HCT116 (cell line): ENCODE data around the gene MAPK10. TPM values are rescaled to one million over a fixed set of nuclear protein-coding genes. Genes with fewer than 3 reads are reported as not detected.

ENCODE experiments used
- ATAC-seq: fragments of 200-7000 bp; cut with Tn5 transposase; 2 replicates; pipeline ENCODE4 v1.9.1; 2020; ENCODE audit warnings: mild to moderate bottlenecking, moderate library complexity
- BruUV-seq: library from RNA; stranded (reverse); fragments of 400-500 nt; replicated peaks from 2 replicates; lab custom pipeline; 2021; lab: Mats Ljungman, UMichigan
- CTCF ChIA-PET: fragments of 300-600 bp; sonication (Branson Sonifier 250); formaldehyde crosslinking; loops from one replicate; lab custom pipeline; 2021; ENCODE audit warnings: antibody characterized with exemption; lab: Charles Lee
- POLR2A ChIA-PET: fragments of 300-600, 350-600 bp; sonication (Branson Sonifier 250); formaldehyde crosslinking; loops from one replicate; lab custom pipeline; 2021; ENCODE audit warnings: antibody characterized with exemption; lab: Charles Lee
- RAD21 ChIA-PET, 2 experiments: fragments of 300-600 bp; sonication (Branson Sonifier 250); formaldehyde crosslinking; loops; one replicate each; lab custom pipeline; 2023; ENCODE audit warnings: low total read pairs in 2 of 2; ENCODE audit not compliant: uncharacterized antibody in 2 of 2, unreplicated experiment in 2 of 2, low non-redundant PET in 1 of 2; lab: Charles Lee
- DNase-seq: peaks from one replicate; pipeline ENCODE4 v3.0.0-alpha.2; 2010; ENCODE audit warnings: low read depth, low spot score
- H2AFZ ChIP-seq: fragments of 200-600 bp; shearing (Covaris generic), sonication (generic); 2 replicates; pipeline ENCODE4 v1.6.1; 2017; ENCODE audit warnings: low read depth, mixed run types, mixed read lengths, antibody characterized with exemption, low read length; ENCODE audit not compliant: poor library complexity, severe bottlenecking
- H3K27ac ChIP-seq: 2 replicates; pipeline ENCODE4 v1.5.1; 2012; ENCODE audit warnings: low read depth, low read length
- H3K27me3 ChIP-seq: fragments of 200-600 bp; sonication (generic); 2 replicates; pipeline ENCODE4 v1.6.1; 2016; ENCODE audit warnings: mixed run types, low read length, mixed read lengths; ENCODE audit not compliant: insufficient read depth
- H3K36me3 ChIP-seq, 2 experiments: fragments of 200-500 bp in 1 of 2; fragments of 200-600 bp in 1 of 2; sonication (Bioruptor generic) in 1 of 2; sonication (generic) in 1 of 2; 2 replicates each; pipeline versions ENCODE4 v1.5.1 to v1.6.1; 2014 to 2016; ENCODE audit warnings: low read length in 2 of 2, inconsistent platforms in 1 of 2, mixed read lengths in 1 of 2, mixed run types in 1 of 2; ENCODE audit not compliant: insufficient read depth in 2 of 2, control insufficient read depth in 1 of 2
- H3K4me1 ChIP-seq, 2 experiments: fragments of 200-600 bp in 1 of 2; sonication (generic) in 1 of 2; 2 replicates each; pipeline versions ENCODE4 v1.5.1 to v1.6.1; 2012 to 2017; ENCODE audit warnings: low read length in 2 of 2, inconsistent platforms in 1 of 2, mild to moderate bottlenecking in 1 of 2, mixed read lengths in 1 of 2, mixed run types in 1 of 2, moderate library complexity in 1 of 2; ENCODE audit not compliant: insufficient read depth in 2 of 2, control insufficient read depth in 1 of 2
- H3K4me2 ChIP-seq: fragments of 200-600 bp; sonication (generic); 2 replicates; pipeline ENCODE4 v1.6.1; 2017; ENCODE audit warnings: mixed run types, low read length, mixed read lengths
- H3K4me3 ChIP-seq, 2 experiments: fragments of 200-600 bp in 1 of 2; sonication (generic) in 1 of 2; replicated peaks in 1 of 2; 2 replicates each; pipeline ENCODE4 v1.5.1; 2011 to 2016; ENCODE audit warnings: low read length in 2 of 2, control low read depth in 1 of 2, low read depth in 1 of 2, mild to moderate bottlenecking in 1 of 2, mixed read lengths in 1 of 2, mixed run types in 1 of 2
- H3K79me2 ChIP-seq: fragments of 200-600 bp; sonication (generic); 2 replicates; pipeline ENCODE4 v1.6.1; 2017; ENCODE audit warnings: mild to moderate bottlenecking, mixed run types, low read length, moderate library complexity, mixed read lengths; ENCODE audit not compliant: insufficient read depth
- H3K9ac ChIP-seq: fragments of 200-600 bp; sonication (generic); 2 replicates; pipeline ENCODE4 v1.6.1; 2016; ENCODE audit warnings: low read length, mixed read lengths
- H3K9me2 ChIP-seq: fragments of 200-600 bp; sonication (generic), shearing (Covaris generic); 2 replicates; pipeline ENCODE4 v1.6.1; 2017; ENCODE audit warnings: mixed run types, mild to moderate bottlenecking, moderate library complexity; ENCODE audit not compliant: insufficient read depth
- H3K9me3 ChIP-seq, 2 experiments: fragments of 200-500 bp in 1 of 2; fragments of 200-600 bp in 1 of 2; sonication (Bioruptor generic) in 1 of 2; sonication (generic) in 1 of 2; 2 replicates each; pipeline ENCODE4 v1.6.1; 2014 to 2017; ENCODE audit warnings: low read length in 2 of 2, mixed read lengths in 2 of 2, inconsistent platforms in 1 of 2, low read depth in 1 of 2, mild to moderate bottlenecking in 1 of 2, mixed run types in 1 of 2, moderate library complexity in 1 of 2; ENCODE audit not compliant: control insufficient read depth in 1 of 2, insufficient read depth in 1 of 2
- H4K20me1 ChIP-seq: fragments of 200-600 bp; sonication (generic), shearing (Covaris generic); 2 replicates; pipeline ENCODE4 v1.6.1; 2017; ENCODE audit warnings: mixed run types, mild to moderate bottlenecking, moderate library complexity; ENCODE audit not compliant: insufficient read depth
- ATF3 ChIP-seq: IDR thresholded peaks from 2 replicates; pipeline ENCODE4 v1.6.1; 2012
- CBX3 ChIP-seq: IDR thresholded peaks from 2 replicates; pipeline ENCODE4 v1.6.1; 2012; ENCODE audit warnings: low read depth
- CEBPB ChIP-seq: IDR thresholded peaks from 2 replicates; pipeline ENCODE4 v1.6.1; 2012; ENCODE audit warnings: low read depth
- CTCF ChIP-seq, 3 experiments: fragments of 200-600 bp in 1 of 3; sonication (generic) in 1 of 3; IDR thresholded peaks in 2 of 3; conservative IDR thresholded peaks in 1 of 3; 2 replicates each; pipeline ENCODE4 v1.5.1; 2012 to 2017; ENCODE audit warnings: low read depth in 2 of 3, low read length in 2 of 3, antibody characterized with exemption in 1 of 3, borderline replicate concordance in 1 of 3, control low read depth in 1 of 3, mild to moderate bottlenecking in 1 of 3, mixed read lengths in 1 of 3, mixed run types in 1 of 3, moderate library complexity in 1 of 3; ENCODE audit not compliant: insufficient read depth in 1 of 3
- EGR1 ChIP-seq: IDR thresholded peaks from 2 replicates; pipeline ENCODE4 v1.6.1; 2012; ENCODE audit warnings: low read depth
- ELF1 ChIP-seq: IDR thresholded peaks from 2 replicates; pipeline ENCODE4 v1.6.1; 2012; ENCODE audit warnings: low read depth, borderline replicate concordance
- EZH2 ChIP-seq: fragments of 200-600 bp; sonication (generic); IDR thresholded peaks from 2 replicates; pipeline ENCODE4 v1.6.1; 2017; ENCODE audit warnings: antibody characterized with exemption, mixed run types
- EZH2phosphoT487 ChIP-seq: fragments of 200-600 bp; IDR thresholded peaks from 2 replicates; pipeline ENCODE4 v1.6.1; 2018; ENCODE audit warnings: antibody characterized with exemption, borderline replicate concordance
- FOSL1 ChIP-seq: IDR thresholded peaks from 2 replicates; pipeline ENCODE4 v1.6.1; 2012; ENCODE audit warnings: low read depth
- JUND ChIP-seq: IDR thresholded peaks from 2 replicates; pipeline ENCODE4 v1.6.1; 2012
- MAX ChIP-seq: IDR thresholded peaks from 2 replicates; pipeline ENCODE4 v1.6.1; 2012
- POLR2A ChIP-seq: IDR thresholded peaks from 2 replicates; pipeline ENCODE4 v1.7.0; 2011; ENCODE audit warnings: borderline replicate concordance; ENCODE audit not compliant: insufficient read depth, insufficient read length; ENCODE audit errors: extremely low read depth
- POLR2AphosphoS5 ChIP-seq: IDR thresholded peaks from 2 replicates; pipeline ENCODE4 v1.6.1; 2011; ENCODE audit warnings: mild to moderate bottlenecking, low read depth, low read length, moderate library complexity
- RAD21 ChIP-seq: IDR thresholded peaks from 2 replicates; pipeline ENCODE4 v1.6.1; 2012; ENCODE audit warnings: low read depth, mild to moderate bottlenecking
- SIN3A ChIP-seq: IDR thresholded peaks from 2 replicates; pipeline ENCODE4 v1.6.1; 2012; ENCODE audit warnings: low read depth
- SP1 ChIP-seq: IDR thresholded peaks from 2 replicates; pipeline ENCODE4 v1.6.1; 2012; ENCODE audit warnings: low read depth
- SRF ChIP-seq: IDR thresholded peaks from 2 replicates; pipeline ENCODE4 v1.6.1; 2012; ENCODE audit warnings: low read depth
- YY1 ChIP-seq: IDR thresholded peaks from 2 replicates; pipeline ENCODE4 v1.6.1; 2011; ENCODE audit warnings: low read length, low read depth, moderate library complexity, mild to moderate bottlenecking; ENCODE audit not compliant: insufficient replicate concordance; ENCODE audit errors: extremely low read depth
- ZFX ChIP-seq: fragments of 450-650 bp; IDR thresholded peaks from 2 replicates; pipeline ENCODE4 v1.6.1; 2017
- ZNF274 ChIP-seq: fragments of 200-500 bp; sonication (Bioruptor generic); IDR thresholded peaks from 2 replicates; pipeline ENCODE4 v1.6.1; 2014; ENCODE audit warnings: mild to moderate bottlenecking, low read depth, low read length, inconsistent platforms
- intact Hi-C: fragments of 100-400 bp; cut with micrococcal nuclease; formaldehyde crosslinking; loops from 2 replicates; pipeline ENCODE4 v1.10.0; 2022
- total RNA-seq: library from RNA; stranded (reverse); gene quantifications from one replicate; pipeline ENCODE4 v1.2.1, GENCODE V29; 2021; ENCODE audit not compliant: unreplicated experiment

The MAPK10 gene
- total RNA-seq, 1 experiment from 2014 or later: 0.52 TPM

GRCh38 chr4:86100539-86101215 is 259.2 kb downstream of the MAPK10 start:
- DNase-seq (no peak), ATAC-seq (no peak)
- Histone ChIP-seq H3K4me2 (no peak overlapping the region), H3K27me3 (no peaks in the 10 kb centered on the region), H3K9ac (no peak overlapping the region), H2AFZ (no peak overlapping the region), H3K9me3 (no peaks in the 10 kb centered on the region), H3K79me2 (no peaks in the 10 kb centered on the region), H4K20me1 (no peaks in the 10 kb centered on the region), H3K4me1 (no peaks in the 10 kb centered on the region), H3K36me3 (no peaks in the 10 kb centered on the region), H3K27ac (no peak overlapping the region), H3K4me3 (no peak overlapping the region), H3K9me2 (no peaks in the 10 kb centered on the region)
- ChIA-PET RAD21 (no interaction called here), CTCF (no interaction called here), POLR2A (no interaction called here)
- TF ChIP-seq ATF3 (no peak), POLR2A (no peak), ELF1 (no peak), JUND (no peak), RAD21 (no peak), EZH2 (no peak), FOSL1 (no peak), EZH2phosphoT487 (no peak), ZFX (no peak), POLR2AphosphoS5 (no peak)
- no TSS peak for BruUV-seq
- intact Hi-C loops: no loop called here

GRCh38 chr4:86099348-86099747 is 260.5 kb downstream of the MAPK10 start:
- H3K4me2 ChIP-seq: no peak overlapping the region
- DNase-seq: no peak
- H2AFZ ChIP-seq: no peak overlapping the region
- no peaks in the 10 kb centered on the region for H3K9me3 ChIP-seq
- RAD21 ChIA-PET: no interaction called here
- no peaks in the 10 kb centered on the region for H3K27me3 ChIP-seq
- CTCF ChIA-PET: no interaction called here
- H3K4me1 ChIP-seq: no peaks in the 10 kb centered on the region
- POLR2A ChIA-PET: no interaction called here
- no TSS peak for BruUV-seq
- no peaks in the 10 kb centered on the region for H3K36me3 ChIP-seq
- H3K27ac ChIP-seq: no peak overlapping the region
- H3K9me2 ChIP-seq: no peaks in the 10 kb centered on the region
- H3K9ac ChIP-seq: no peak overlapping the region
- H3K4me3 ChIP-seq: no peak overlapping the region
- no peaks in the 10 kb centered on the region for H4K20me1 ChIP-seq
- no peak for ATAC-seq
- H3K79me2 ChIP-seq: no peaks in the 10 kb centered on the region
- intact Hi-C loops: no loop called here
- no peak for TF ChIP-seq EZH2
- TF ChIP-seq SRF: no peak
- TF ChIP-seq EZH2phosphoT487: no peak
- no peak for TF ChIP-seq ELF1
- TF ChIP-seq YY1: no peak
- no peak for TF ChIP-seq SP1
- TF ChIP-seq JUND: no peak
- no peak for TF ChIP-seq ZNF274
- no peak for TF ChIP-seq EGR1
- TF ChIP-seq POLR2A: no peak
- TF ChIP-seq POLR2AphosphoS5: no peak
- no peak for TF ChIP-seq CBX3
- no peak for TF ChIP-seq ATF3
- TF ChIP-seq CTCF (IDR thresholded peaks at IDR 0.05 in 2 of 3, conservative IDR thresholded peaks at IDR 0.05 in 1 of 3; ENCODE audit: borderline replicate concordance in 1 of 3, insufficient read depth in 1 of 3, low read depth in 2 of 3, low read length in 2 of 3): no peak
- TF ChIP-seq MAX: no peak
- TF ChIP-seq CEBPB: no peak
- TF ChIP-seq SIN3A: no peak
- no peak for TF ChIP-seq ZFX
